ENCODE results near the gene ACOT7. TPM values are rescaled to one million over a fixed set of nuclear protein-coding genes. Genes with fewer than 3 reads are reported as not detected.
"Not testable (repeated sequence)": the region's sequence is repeated elsewhere in the genome, so short reads cannot be mapped to it uniquely, and the experiment has no call there.

ACOT7 gene
- total RNA-seq, 4 donors from 2014 or later = 21.1 to 27.7 (median 24.6) TPM

DNA sequence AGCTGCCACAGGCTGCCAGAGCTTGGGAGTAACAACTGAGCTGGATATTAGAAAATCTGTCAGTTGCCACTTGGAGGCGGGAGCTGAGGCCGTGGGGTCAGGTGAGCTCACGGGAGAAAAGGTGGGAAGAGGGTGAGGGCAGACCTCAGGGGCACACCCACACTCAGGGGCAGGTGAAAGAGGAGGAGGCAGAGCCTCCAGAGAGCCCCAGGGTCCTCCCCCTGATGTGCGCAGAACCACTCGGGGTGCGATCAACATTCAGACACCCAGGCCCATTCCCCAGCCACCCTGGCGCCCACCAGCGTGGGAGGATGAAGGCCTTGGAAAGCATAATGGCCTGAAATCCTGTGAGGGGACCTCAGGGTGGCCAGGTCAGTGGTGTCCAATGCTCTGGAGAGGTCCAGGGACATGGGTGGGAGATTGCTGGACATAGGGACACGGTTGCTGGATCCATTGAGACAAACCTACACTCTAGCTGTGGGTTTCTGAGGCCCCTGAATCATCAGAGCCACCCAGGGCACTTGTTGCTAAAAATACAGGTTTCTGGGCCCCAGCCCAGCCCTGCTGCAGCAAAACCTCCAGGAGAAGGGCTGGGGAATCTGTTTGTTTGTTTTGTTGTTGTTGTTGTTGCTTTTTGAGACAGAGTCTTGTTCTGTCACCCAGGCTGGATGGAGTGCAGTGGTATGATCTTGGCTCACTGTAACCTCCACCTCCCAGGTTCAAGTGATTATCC is 83.3 kb downstream of the ACOT7 start:
- H3K4me3 ChIP-seq (ENCODE audit: low read depth, poor library complexity, severe bottlenecking) = no peak overlapping the region
- intact Hi-C loops (cut with DNase I; ENCODE audit: low total_unique reads) = no loop called here
- no peak for DNase-seq (ENCODE audit: low spot score in 2 of 2)
- TF ChIP-seq POLR2A (IDR thresholded peaks at IDR 0.05) = no peak
- TF ChIP-seq, protein P1, sequence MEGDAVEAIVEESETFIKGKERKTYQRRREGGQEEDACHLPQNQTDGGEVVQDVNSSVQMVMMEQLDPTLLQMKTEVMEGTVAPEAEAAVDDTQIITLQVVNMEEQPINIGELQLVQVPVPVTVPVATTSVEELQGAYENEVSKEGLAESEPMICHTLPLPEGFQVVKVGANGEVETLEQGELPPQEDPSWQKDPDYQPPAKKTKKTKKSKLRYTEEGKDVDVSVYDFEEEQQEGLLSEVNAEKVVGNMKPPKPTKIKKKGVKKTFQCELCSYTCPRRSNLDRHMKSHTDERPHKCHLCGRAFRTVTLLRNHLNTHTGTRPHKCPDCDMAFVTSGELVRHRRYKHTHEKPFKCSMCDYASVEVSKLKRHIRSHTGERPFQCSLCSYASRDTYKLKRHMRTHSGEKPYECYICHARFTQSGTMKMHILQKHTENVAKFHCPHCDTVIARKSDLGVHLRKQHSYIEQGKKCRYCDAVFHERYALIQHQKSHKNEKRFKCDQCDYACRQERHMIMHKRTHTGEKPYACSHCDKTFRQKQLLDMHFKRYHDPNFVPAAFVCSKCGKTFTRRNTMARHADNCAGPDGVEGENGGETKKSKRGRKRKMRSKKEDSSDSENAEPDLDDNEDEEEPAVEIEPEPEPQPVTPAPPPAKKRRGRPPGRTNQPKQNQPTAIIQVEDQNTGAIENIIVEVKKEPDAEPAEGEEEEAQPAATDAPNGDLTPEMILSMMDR (IDR thresholded peaks at IDR 0.05) = no peak
- WGBS, 2 donors = 91 to 97% methylated on average over 9 of the region's 9 CpGs

DNA sequence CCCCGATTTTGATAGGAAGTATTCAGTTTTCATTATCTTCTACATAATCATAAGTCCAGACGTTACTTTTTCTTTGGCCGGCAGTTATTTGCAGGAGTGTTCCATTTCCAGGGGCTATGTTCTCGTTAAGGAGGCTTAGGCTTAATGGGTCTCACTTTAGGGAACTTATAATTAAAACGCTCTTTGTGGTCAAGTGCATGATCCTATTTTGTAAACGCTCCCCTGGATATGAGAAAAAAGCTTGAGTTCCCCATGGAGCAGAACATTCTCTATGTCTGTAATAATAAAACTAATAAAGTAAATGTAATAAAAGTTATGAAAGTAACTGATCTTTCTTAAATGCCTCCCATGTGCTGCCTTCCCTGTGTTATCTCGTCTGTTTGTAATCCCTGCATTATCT is 84.0 kb downstream of the ACOT7 start:
- intact Hi-C loops (cut with DNase I; ENCODE audit: low total_unique reads) = no loop called here
- no peak for DNase-seq (ENCODE audit: low spot score in 2 of 2)
- TF ChIP-seq, protein P1 (IDR thresholded peaks at IDR 0.05) = no peak
- TF ChIP-seq POLR2A (IDR thresholded peaks at IDR 0.05) = no peak
- 79 to 90% methylated on average over 7 of the region's 7 CpGs for WGBS, 2 donors
- H3K4me3 ChIP-seq (ENCODE audit: low read depth, poor library complexity, severe bottlenecking) = no peak overlapping the region

DNA sequence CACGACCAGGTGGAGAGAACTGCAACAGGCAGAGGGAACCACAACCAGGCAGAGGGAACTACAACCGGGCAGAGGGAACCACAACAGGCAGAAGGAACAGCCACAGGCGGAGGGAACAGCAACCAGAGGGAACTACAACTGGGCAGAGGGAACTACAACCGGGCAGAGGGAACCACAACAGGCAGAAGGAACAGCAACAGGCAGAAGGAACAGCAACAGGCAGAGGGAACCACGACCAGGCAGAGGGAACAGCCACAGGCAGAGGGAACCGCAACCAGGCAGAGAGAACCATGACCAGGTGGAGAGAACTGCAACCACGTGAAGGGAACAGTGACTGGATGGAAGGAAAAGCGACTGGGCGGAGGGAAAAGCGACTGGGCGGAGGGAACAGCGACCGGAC is 85.1 kb downstream of the ACOT7 start:
- intact Hi-C loops (cut with DNase I; ENCODE audit: low total_unique reads) = no loop called here
- WGBS, 2 donors = 90 to 94% methylated on average over 13 of the region's 13 CpGs
- DNase-seq (ENCODE audit: low spot score in 2 of 2) = no peak
- TF ChIP-seq, protein P1 (IDR thresholded peaks at IDR 0.05) = no peak
- no peak for TF ChIP-seq POLR2A (IDR thresholded peaks at IDR 0.05)
- no peak overlapping the region for H3K4me3 ChIP-seq (ENCODE audit: low read depth, poor library complexity, severe bottlenecking)

DNA sequence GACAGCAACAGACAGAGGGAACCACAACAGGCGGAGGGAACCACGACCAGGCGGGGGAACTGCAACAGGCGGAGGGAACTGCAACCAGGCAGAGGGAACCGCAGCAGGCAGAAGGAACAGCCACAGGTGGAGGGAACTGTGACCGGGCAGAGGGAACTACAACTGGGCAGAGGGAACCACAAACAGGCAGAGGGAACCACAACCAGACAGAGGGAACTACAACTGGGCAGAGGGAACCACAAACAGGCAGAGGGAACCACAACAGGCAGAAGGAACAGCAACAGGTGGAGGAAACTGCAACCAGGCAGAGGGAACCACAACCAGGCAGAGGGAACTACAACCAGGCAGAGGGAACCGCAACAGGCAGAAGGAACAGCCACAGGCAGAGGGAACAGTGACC is 85.9 kb downstream of the ACOT7 start:
- H3K4me3 ChIP-seq (ENCODE audit: low read depth, poor library complexity, severe bottlenecking); intact Hi-C loops (cut with DNase I; ENCODE audit: low total_unique reads); DNase-seq (ENCODE audit: low spot score in 2 of 2): not testable (repeated sequence)
- 88 to 93% methylated on average over 7 of the region's 7 CpGs for WGBS, 2 donors

DNA sequence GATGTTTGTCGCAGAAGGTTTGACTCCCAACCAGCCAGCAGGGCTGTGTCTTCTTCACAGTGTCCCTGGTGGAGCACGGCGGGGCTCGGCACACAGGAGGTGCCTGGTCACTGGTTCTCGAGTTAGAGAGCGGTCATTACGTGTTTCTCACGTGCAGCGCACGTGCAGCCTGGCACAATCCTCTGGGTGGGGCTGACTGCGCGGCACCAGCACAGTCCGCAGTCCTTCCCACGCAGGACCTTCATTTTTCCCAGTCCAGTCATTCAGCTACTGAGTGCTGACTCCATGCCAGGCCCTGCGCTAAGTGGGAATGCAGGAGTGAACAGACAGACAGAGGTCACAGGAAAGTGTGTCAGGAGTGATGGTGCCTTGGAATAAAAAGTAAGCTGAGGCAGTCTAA is 86.5 kb downstream of the ACOT7 start:
- no peak for DNase-seq (ENCODE audit: low spot score in 2 of 2)
- TF ChIP-seq, protein P1 (IDR thresholded peaks at IDR 0.05) = no peak
- TF ChIP-seq POLR2A (IDR thresholded peaks at IDR 0.05) = no peak
- 93 to 96% methylated on average over 15 of the region's 15 CpGs for WGBS, 2 donors
- no peak overlapping the region for H3K4me3 ChIP-seq (ENCODE audit: low read depth, poor library complexity, severe bottlenecking)
- intact Hi-C loops (cut with DNase I; ENCODE audit: low total_unique reads) = no loop called here

DNA sequence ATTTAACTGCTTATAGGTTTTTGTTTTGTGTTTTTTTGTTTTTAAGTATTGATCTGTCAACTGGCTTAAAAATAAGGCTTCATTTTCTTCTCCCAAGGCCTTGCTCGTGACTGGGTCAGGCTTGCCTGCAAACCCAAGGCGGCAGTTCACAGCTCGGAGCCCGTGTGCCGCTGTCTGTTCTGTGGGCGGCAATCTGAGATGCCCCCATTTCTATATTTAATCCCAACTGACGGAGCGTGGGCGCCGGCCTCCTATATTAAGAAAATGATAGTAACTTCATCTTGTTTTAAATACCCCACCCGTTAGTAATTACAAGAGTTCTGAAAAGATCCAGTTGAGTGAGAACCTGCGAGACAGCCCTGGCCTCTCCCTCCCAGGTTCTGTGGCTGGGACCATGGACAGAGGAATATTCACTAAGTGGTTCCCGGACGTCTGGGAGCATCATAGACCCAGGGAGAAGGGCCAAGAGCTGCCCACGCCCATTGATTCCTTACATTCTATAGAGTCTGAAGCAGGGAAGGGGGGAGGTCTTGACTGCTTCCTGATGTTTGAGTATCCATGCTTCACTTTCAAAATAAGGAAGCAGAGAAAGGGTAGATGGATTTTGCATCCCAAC is 90.1 kb downstream of the ACOT7 start:
- intact Hi-C loops (cut with DNase I; ENCODE audit: low total_unique reads) = no loop called here
- no peak overlapping the region for H3K4me3 ChIP-seq (ENCODE audit: low read depth, poor library complexity, severe bottlenecking)
- TF ChIP-seq, protein P1 (IDR thresholded peaks at IDR 0.05) = no peak
- no peak for TF ChIP-seq POLR2A (IDR thresholded peaks at IDR 0.05)
- 79 to 89% methylated on average over 15 of the region's 15 CpGs for WGBS, 2 donors
- no peak for DNase-seq (ENCODE audit: low spot score in 2 of 2)

Data from lower leg skin (tissue), 4 donors.